HG03196 (cell line): ENCODE data around the gene NUMA1.

Experiments
- ATAC-seq: cut with Tn5 transposase; IDR thresholded peaks from one replicate; pipeline ENCODE4 v1.9.1; 2021; ENCODE audit not compliant: unreplicated experiment

Gene NUMA1

GRCh38 chr11:71979094-71979493 lies 101.2 kb downstream of the NUMA1 start:
- ATAC-seq = no peak

- no peak for ATAC-seq
Measured at GRCh38 chr11:71977743-71978418, 102.5 kb downstream of the NUMA1 start.

- ATAC-seq = no peak
Measured at GRCh38 chr11:71977090-71977489, 103.3 kb downstream of the NUMA1 start.

- no peak for ATAC-seq
Measured at GRCh38 chr11:71976551-71976950, 103.8 kb downstream of the NUMA1 start.

GRCh38 chr11:71971680-71972079 lies 108.7 kb downstream of the NUMA1 start:
- ATAC-seq = no peak

GRCh38 chr11:71964641-71965040 lies 115.7 kb downstream of the NUMA1 start:
- ATAC-seq = no peak

GRCh38 chr11:71963468-71963867 lies 116.9 kb downstream of the NUMA1 start:
- no peak for ATAC-seq

- ATAC-seq = peak; percentile 57
Measured at GRCh38 chr11:71962428-71963038, 117.8 kb downstream of the NUMA1 start.

- no peak for ATAC-seq
Measured at GRCh38 chr11:71955898-71956456, 124.4 kb downstream of the NUMA1 start.
